CD14-positive monocyte (primary cell): ENCODE results near the gene RAB39B. TPM values are rescaled to one million over a fixed set of nuclear protein-coding genes. Genes with fewer than 3 reads are reported as not detected.
"Not testable (repeated sequence)": the region's sequence is repeated elsewhere in the genome, so short reads cannot be mapped to it uniquely, and the experiment has no call there.

Source experiments
- DNase-seq, 3 donors: peaks; one replicate each; pipeline ENCODE4 v3.0.0-alpha.2; 2011 to 2022
- H2AFZ ChIP-seq: 2 replicates; pipeline ENCODE4 v1.6.0; 2012; ENCODE audit warnings: mild to moderate bottlenecking, low read depth, low read length, inconsistent platforms; ENCODE audit not compliant: insufficient read depth, poor library complexity, severe bottlenecking
- H3K27ac ChIP-seq, 2 donors: 1 replicate in 1 of 2; 2 replicates in 1 of 2; pipeline ENCODE4 v1.5.1; 2012 to 2013; ENCODE audit warnings: low read length in 2 of 2, control low read depth in 1 of 2, inconsistent platforms in 1 of 2, low read depth in 1 of 2, mild to moderate bottlenecking in 1 of 2
- H3K27me3 ChIP-seq, 2 donors: one replicate each; pipeline versions ENCODE4 v1.6.0 to v1.6.1; 2011 to 2013; ENCODE audit warnings: low read length in 2 of 2; ENCODE audit not compliant: control insufficient read depth in 2 of 2, insufficient read depth in 2 of 2
- H3K36me3 ChIP-seq, 2 donors: replicated peaks in 1 of 2; 1 replicate in 1 of 2; 2 replicates in 1 of 2; pipeline versions ENCODE4 v1.5.1 to v1.6.1; 2012 to 2013; ENCODE audit warnings: low read length in 2 of 2, control low read depth in 1 of 2, inconsistent platforms in 1 of 2, mild to moderate bottlenecking in 1 of 2; ENCODE audit not compliant: insufficient read depth in 2 of 2, control insufficient read depth in 1 of 2
- H3K4me1 ChIP-seq, 2 donors: 1 replicate in 1 of 2; 2 replicates in 1 of 2; pipeline versions ENCODE4 v1.5.1 to v1.6.1; 2012 to 2013; ENCODE audit warnings: low read length in 2 of 2, control low read depth in 1 of 2, inconsistent platforms in 1 of 2, mild to moderate bottlenecking in 1 of 2, moderate library complexity in 1 of 2; ENCODE audit not compliant: insufficient read depth in 2 of 2, control insufficient read depth in 1 of 2
- H3K4me2 ChIP-seq: replicated peaks from 2 replicates; pipeline ENCODE3; 2012; ENCODE audit warnings: low read length, moderate library complexity, mild to moderate bottlenecking; ENCODE audit not compliant: poor library complexity, severe bottlenecking; ENCODE audit errors: extremely low read depth
- H3K4me3 ChIP-seq, 3 experiments: fragments of 200-600 bp in 1 of 3; sonication (generic) in 1 of 3; replicated peaks in 1 of 3; 1 replicate in 2 of 3; 2 replicates in 1 of 3; pipeline ENCODE4 v1.5.1; 2011 to 2013; ENCODE audit warnings: low read length in 3 of 3, mild to moderate bottlenecking in 3 of 3, control low read depth in 2 of 3, low read depth in 2 of 3, inconsistent platforms in 1 of 3, moderate library complexity in 1 of 3
- H3K79me2 ChIP-seq: 2 replicates; pipeline ENCODE4 v1.6.0; 2012; ENCODE audit warnings: mild to moderate bottlenecking, control low read depth, inconsistent platforms, low read length, moderate library complexity; ENCODE audit not compliant: insufficient read depth
- H3K9ac ChIP-seq: 2 replicates; pipeline ENCODE4 v1.6.0; 2017; ENCODE audit warnings: low read length, mild to moderate bottlenecking; ENCODE audit not compliant: insufficient read depth, poor library complexity, severe bottlenecking
- H3K9me3 ChIP-seq, 2 donors: replicated peaks in 1 of 2; 1 replicate in 1 of 2; 2 replicates in 1 of 2; pipeline versions ENCODE4 v1.5.1 to v1.6.1; 2012 to 2013; ENCODE audit warnings: low read length in 2 of 2, control low read depth in 1 of 2; ENCODE audit not compliant: control insufficient read depth in 1 of 2, insufficient read depth in 1 of 2
- H4K20me1 ChIP-seq: 2 replicates; pipeline ENCODE4 v1.6.0; 2012; ENCODE audit warnings: mild to moderate bottlenecking, low read length, control low read depth, moderate library complexity; ENCODE audit not compliant: insufficient read depth
- H3K27ac Mint-ChIP-seq, 7 donors: one replicate each; pipeline ENCODE4 v1.8.0; 2020; ENCODE audit warnings: mild to moderate bottlenecking in 7 of 7, mixed read lengths in 7 of 7, moderate library complexity in 6 of 7, inconsistent platforms in 2 of 7
- H3K27me3 Mint-ChIP-seq, 3 donors: one replicate each; pipeline ENCODE4 v1.8.0; 2021 to 2022; ENCODE audit warnings: low read depth in 3 of 3, mild to moderate bottlenecking in 3 of 3, mixed read lengths in 3 of 3, moderate library complexity in 3 of 3, inconsistent platforms in 1 of 3
- H3K36me3 Mint-ChIP-seq, 2 donors: one replicate each; pipeline ENCODE4 v1.8.0; 2020; ENCODE audit warnings: mixed read lengths in 2 of 2, inconsistent platforms in 1 of 2, mild to moderate bottlenecking in 1 of 2
- H3K4me1 Mint-ChIP-seq: one replicate; pipeline ENCODE4 v1.8.0; 2020; ENCODE audit warnings: mild to moderate bottlenecking, mixed read lengths
- H3K4me3 Mint-ChIP-seq, 2 donors: one replicate each; pipeline ENCODE4 v1.8.0; 2020; ENCODE audit warnings: mild to moderate bottlenecking in 2 of 2, mixed read lengths in 2 of 2, moderate library complexity in 1 of 2
- H3K9me3 Mint-ChIP-seq, 7 donors: one replicate each; pipeline ENCODE4 v1.8.0; 2020 to 2022; ENCODE audit warnings: mixed read lengths in 7 of 7, mild to moderate bottlenecking in 6 of 7, moderate library complexity in 6 of 7, inconsistent platforms in 2 of 7
- WGBS: methylation state at CpG from one replicate; pipeline ENCODE4 v1.1.5; 2013; ENCODE audit warnings: missing lambda C conversion rate; ENCODE audit not compliant: insufficient coverage; 5-methylcytosine and 5-hydroxymethylcytosine counted together
- intact Hi-C, 2 donors: fragments of 100-400 bp; cut with micrococcal nuclease; formaldehyde crosslinking; loops; one replicate each; pipeline versions ENCODE4 v1.15.0 to v1.15.1; 2023
- polyA plus RNA-seq, 3 donors: library from polyadenylated mRNA; depleted of rRNA in 1 of 3; unstranded in 2 of 3; stranded (reverse) in 1 of 3; fragments of 300-500 nt in 2 of 3; fragments of >200 nt in 1 of 3; fragmentation: Illumina TruSeq in 2 of 3; gene quantifications; 1 replicate in 2 of 3; 2 replicates in 1 of 3; pipeline ENCODE4 v1.2.3, GENCODE V29; 2012 to 2021
- TF ChIP-seq, protein P1 (sequence below): fragments of 200-600 bp; IDR thresholded peaks from one replicate; pipeline ENCODE4 v1.8.0; 2022; ENCODE audit warnings: antibody characterized with exemption, mild to moderate bottlenecking

The RAB39B gene
- polyA plus RNA-seq, 3 donors = 0.20 to 0.41 (median 0.25) TPM

- H3K4me3 Mint-ChIP-seq = no peak overlapping the region
- no peak overlapping the region for H3K4me2 ChIP-seq
- H3K4me3 ChIP-seq = no peak overlapping the region
- no peak overlapping the region for H2AFZ ChIP-seq
- H3K36me3 Mint-ChIP-seq = no peaks in the 10 kb centered on the region
- intact Hi-C loops = no loop called here
- TF ChIP-seq, protein P1, sequence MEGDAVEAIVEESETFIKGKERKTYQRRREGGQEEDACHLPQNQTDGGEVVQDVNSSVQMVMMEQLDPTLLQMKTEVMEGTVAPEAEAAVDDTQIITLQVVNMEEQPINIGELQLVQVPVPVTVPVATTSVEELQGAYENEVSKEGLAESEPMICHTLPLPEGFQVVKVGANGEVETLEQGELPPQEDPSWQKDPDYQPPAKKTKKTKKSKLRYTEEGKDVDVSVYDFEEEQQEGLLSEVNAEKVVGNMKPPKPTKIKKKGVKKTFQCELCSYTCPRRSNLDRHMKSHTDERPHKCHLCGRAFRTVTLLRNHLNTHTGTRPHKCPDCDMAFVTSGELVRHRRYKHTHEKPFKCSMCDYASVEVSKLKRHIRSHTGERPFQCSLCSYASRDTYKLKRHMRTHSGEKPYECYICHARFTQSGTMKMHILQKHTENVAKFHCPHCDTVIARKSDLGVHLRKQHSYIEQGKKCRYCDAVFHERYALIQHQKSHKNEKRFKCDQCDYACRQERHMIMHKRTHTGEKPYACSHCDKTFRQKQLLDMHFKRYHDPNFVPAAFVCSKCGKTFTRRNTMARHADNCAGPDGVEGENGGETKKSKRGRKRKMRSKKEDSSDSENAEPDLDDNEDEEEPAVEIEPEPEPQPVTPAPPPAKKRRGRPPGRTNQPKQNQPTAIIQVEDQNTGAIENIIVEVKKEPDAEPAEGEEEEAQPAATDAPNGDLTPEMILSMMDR = no peak
- H3K9me3 ChIP-seq = no peaks in the 10 kb centered on the region
- DNase-seq = no peak
- H3K27me3 Mint-ChIP-seq = no peaks in the 10 kb centered on the region
- H3K4me1 Mint-ChIP-seq = no peaks in the 10 kb centered on the region
- WGBS = no CpG with 5 or more reads among the region's 1 CpG
- H3K79me2 ChIP-seq = no peaks in the 10 kb centered on the region
- H3K9me3 Mint-ChIP-seq = peaks cover 3 to 8% (median 6%) of the 10 kb centered on the region in 7 donors
- no peaks in the 10 kb centered on the region for H3K4me1 ChIP-seq
- H3K9ac ChIP-seq = no peak overlapping the region
- H3K36me3 ChIP-seq = no peaks in the 10 kb centered on the region
- no peak overlapping the region for H3K27ac ChIP-seq
- no peaks in the 10 kb centered on the region for H3K27me3 ChIP-seq
- H3K27ac Mint-ChIP-seq = no peak overlapping the region
- no peaks in the 10 kb centered on the region for H4K20me1 ChIP-seq
These were observed 6.7 kb upstream of the RAB39B start for GRCh38 chrX:155270969-155271368.

- H3K27me3 Mint-ChIP-seq, H3K4me3 ChIP-seq, H3K36me3 Mint-ChIP-seq, H3K9ac ChIP-seq, DNase-seq, H3K9me3 ChIP-seq, intact Hi-C loops, H3K4me3 Mint-ChIP-seq, H3K27ac ChIP-seq, H2AFZ ChIP-seq, H3K9me3 Mint-ChIP-seq, H3K36me3 ChIP-seq, H3K79me2 ChIP-seq, H4K20me1 ChIP-seq, H3K27me3 ChIP-seq, H3K27ac Mint-ChIP-seq, H3K4me2 ChIP-seq: not testable (repeated sequence)
- H3K4me1 Mint-ChIP-seq = peaks cover 13% of the 10 kb centered on the region
- peaks cover 9 to 16% of the 10 kb centered on the region in 2 donors for H3K4me1 ChIP-seq
- WGBS = no CpG with 5 or more reads among the region's 1 CpG
These were observed 3.7 kb upstream of the RAB39B start for GRCh38 chrX:155267995-155268394.
